ENCODE measurements around the gene CHD2. TPM values are rescaled to one million over a fixed set of nuclear protein-coding genes. Genes with fewer than 3 reads are reported as not detected.

Gene CHD2
- total and polyA plus RNA-seq, 10 of the 15 experiments (the other 5 are each of a cell fraction or from before 2014, with no cell fraction given), result 38.1 to 94.7 (median 63.3) TPM

- FAIRE-seq (no peak), ATAC-seq (peak; percentile 54)
- CTCF ChIA-PET, result interaction anchor here (1.1 to 3.0 kb wide), 5 partner anchors 9 to 182 kb away, joined by 3 to 13 read pairs (median 7); no protein-coding TSS in a partner anchor
Observed at GRCh38 chr15:92979011-92979701, 79.0 kb downstream of the CHD2 start.

GRCh38 chr15:92981333-92981732 lies 81.2 kb downstream of the CHD2 start:
- CTCF ChIA-PET, result no interaction called here
- in situ Hi-C loops (cut with MboI) (loop anchor here (25.0 kb wide), 1 partner anchor 1994 kb away; the partner anchor contains the start of gene PRC1), intact Hi-C loops (cut with micrococcal nuclease; ENCODE audit: unreplicated experiment) (no loop called here)
- H3K9ac ChIP-seq (ENCODE audit: control insufficient read depth, insufficient read depth, low read length), result no peak overlapping the region
- no peak overlapping the region for H3K4me2 ChIP-seq (ENCODE audit: control insufficient read depth, insufficient read depth)
- RAD21 ChIA-PET (ENCODE audit: unreplicated experiment), result no interaction called here
- DNase-seq (ENCODE audit: low read depth, low spot score) (no peak), FAIRE-seq (no peak), ATAC-seq (no peak)
- H3K4me3 ChIP-seq, result no peak overlapping the region
- H3K36me3 ChIP-seq (ENCODE audit: control insufficient read depth in 2 of 2, insufficient read depth in 2 of 2, low read length in 1 of 2), result peaks cover 13 to 48% of the 10 kb centered on the region in 2 experiments
- no peaks in the 10 kb centered on the region for H3K9me3 ChIP-seq (replicated peaks; ENCODE audit: control insufficient read depth, insufficient read depth, low read length)
- no peaks in the 10 kb centered on the region for H4K20me1 ChIP-seq (ENCODE audit: control insufficient read depth, insufficient read depth)
- no peak overlapping the region for H2AFZ ChIP-seq (ENCODE audit: control insufficient read depth, low read depth, low read length)
- no peak overlapping the region for H3K27ac ChIP-seq (ENCODE audit: control insufficient read depth, insufficient read depth)
- no peaks in the 10 kb centered on the region for H3K79me2 ChIP-seq (ENCODE audit: control insufficient read depth, insufficient read depth, low read length)
- POLR2A ChIA-PET, result no interaction called here
- no peaks in the 10 kb centered on the region for H3K4me1 ChIP-seq (ENCODE audit: control insufficient read depth, insufficient read depth, low read length)
- no TSS peak for BruUV-seq (replicated peaks)
- WGBS (ENCODE audit: insufficient coverage, insufficient replicate concordance, low lambda C conversion rate, missing lambda C conversion rate), result 85% methylated on average over 8 of the region's 8 CpGs
- H3K27me3 ChIP-seq (replicated peaks in 1 of 2; ENCODE audit: control insufficient read depth in 2 of 2, insufficient read depth in 2 of 2, low read length in 1 of 2), result no peaks in the 10 kb centered on the region
- SMC1A ChIA-PET (ENCODE audit: uncharacterized antibody, unreplicated experiment), result no interaction called here
- TF ChIP-seq YBX1 (IDR thresholded peaks at IDR 0.05), result no peak
- no peak for TF ChIP-seq RAD51 (IDR thresholded peaks at IDR 0.05)
- no peak for TF ChIP-seq ZNF687 (IDR thresholded peaks at IDR 0.05)
- TF ChIP-seq SIN3A (IDR thresholded peaks at IDR 0.05; ENCODE audit: low read depth, low read length), result no peak
- TF ChIP-seq, protein P1, sequence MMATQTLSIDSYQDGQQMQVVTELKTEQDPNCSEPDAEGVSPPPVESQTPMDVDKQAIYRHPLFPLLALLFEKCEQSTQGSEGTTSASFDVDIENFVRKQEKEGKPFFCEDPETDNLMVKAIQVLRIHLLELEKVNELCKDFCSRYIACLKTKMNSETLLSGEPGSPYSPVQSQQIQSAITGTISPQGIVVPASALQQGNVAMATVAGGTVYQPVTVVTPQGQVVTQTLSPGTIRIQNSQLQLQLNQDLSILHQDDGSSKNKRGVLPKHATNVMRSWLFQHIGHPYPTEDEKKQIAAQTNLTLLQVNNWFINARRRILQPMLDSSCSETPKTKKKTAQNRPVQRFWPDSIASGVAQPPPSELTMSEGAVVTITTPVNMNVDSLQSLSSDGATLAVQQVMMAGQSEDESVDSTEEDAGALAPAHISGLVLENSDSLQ (IDR thresholded peaks at IDR 0.05), result no peak
- no peak for TF ChIP-seq ZNF217 (IDR thresholded peaks at IDR 0.05)
- no peak for TF ChIP-seq ETV6 (conservative IDR thresholded peaks at IDR 0.05 in 1 of 2, IDR thresholded peaks at IDR 0.05 in 1 of 2; ENCODE audit: borderline replicate concordance in 1 of 2, low read depth in 1 of 2)
- TF ChIP-seq RBBP5 (conservative IDR thresholded peaks at IDR 0.05), result no peak
- no peak for TF ChIP-seq HDGF (IDR thresholded peaks at IDR 0.05)

More at GRCh38 chr15:92979011-92979701, 79.0 kb downstream of the CHD2 start:
- Histone ChIP-seq H3K9ac (ENCODE audit: control insufficient read depth, insufficient read depth, low read length) (no peak overlapping the region), H3K4me2 (ENCODE audit: control insufficient read depth, insufficient read depth) (no peak overlapping the region), H4K20me1 (ENCODE audit: control insufficient read depth, insufficient read depth) (no peaks in the 10 kb centered on the region), H3K9me3 (replicated peaks; ENCODE audit: control insufficient read depth, insufficient read depth, low read length) (no peaks in the 10 kb centered on the region), H3K4me3 (no peak overlapping the region), H3K27ac (ENCODE audit: control insufficient read depth, insufficient read depth) (no peak overlapping the region), H3K27me3 (replicated peaks in 1 of 2; ENCODE audit: control insufficient read depth in 2 of 2, insufficient read depth in 2 of 2, low read length in 1 of 2) (no peaks in the 10 kb centered on the region), H3K79me2 (ENCODE audit: control insufficient read depth, insufficient read depth, low read length) (no peaks in the 10 kb centered on the region), H2AFZ (ENCODE audit: control insufficient read depth, low read depth, low read length) (no peak overlapping the region), H3K36me3 (ENCODE audit: control insufficient read depth in 2 of 2, insufficient read depth in 2 of 2, low read length in 1 of 2) (peaks cover 18 to 56% of the 10 kb centered on the region in 2 experiments), H3K4me1 (ENCODE audit: control insufficient read depth, insufficient read depth, low read length) (no peaks in the 10 kb centered on the region)
- in situ Hi-C loops (cut with MboI) (loop anchor here (5.0 to 25.0 kb wide), 2 partner anchors 37 to 1992 kb away; partner anchors contain the start of gene PRC1), intact Hi-C loops (cut with micrococcal nuclease; ENCODE audit: unreplicated experiment) (no loop called here)
- ChIA-PET POLR2A (interaction anchor here (0.6 to 0.7 kb wide), 5 partner anchors 10 to 1194 kb away, joined by 3 to 4 read pairs (median 4); no protein-coding TSS in a partner anchor), RAD21 (ENCODE audit: unreplicated experiment) (interaction anchor here (2.0 kb wide), 1 partner anchor 182 kb away, joined by 7 read pairs; no protein-coding TSS in a partner anchor), SMC1A (ENCODE audit: uncharacterized antibody, unreplicated experiment) (interaction anchor here (0.7 to 1.8 kb wide), 4 partner anchors 9 to 182 kb away, joined by 3 to 7 read pairs (median 3); no protein-coding TSS in a partner anchor)
- peak; percentile 9 for DNase-seq (ENCODE audit: low read depth, low spot score)
- TF ChIP-seq SIN3A (IDR thresholded peaks at IDR 0.05; ENCODE audit: low read depth, low read length) (no peak), IKZF2 (IDR thresholded peaks at IDR 0.05) (peak; percentile 40 to 54; a peak in 2 of 4 replicates), RUNX3 (IDR thresholded peaks at IDR 0.05; ENCODE audit: low read length) (0 out of 2 replicates have a peak, but pooled peaks have one; percentile 10), IKZF1 (conservative IDR thresholded peaks at IDR 0.05) (peak; percentile 32; the same call in 1 of the 2 replicates), BHLHE40 (IDR thresholded peaks at IDR 0.05; ENCODE audit: borderline replicate concordance in 1 of 2, low read depth in 2 of 2, low read length in 1 of 2) (peak in 1 of 2 experiments; percentile 12; a peak in 1 of 4 replicates), MTA2 (IDR thresholded peaks at IDR 0.05; ENCODE audit: low read depth) (0 out of 2 replicates have a peak, but pooled peaks have one; percentile 33), HDGF (IDR thresholded peaks at IDR 0.05) (no peak)
- 96% methylated on average over 5 of the region's 5 CpGs for WGBS (ENCODE audit: insufficient coverage, insufficient replicate concordance, low lambda C conversion rate, missing lambda C conversion rate)
- no TSS peak for BruUV-seq (replicated peaks)

Measured in GM12878 (cell line).